Glomerular endothelial cell (primary cell): ENCODE data around the gene CD2. TPM values are rescaled to one million over a fixed set of nuclear protein-coding genes. Genes with fewer than 3 reads are reported as not detected.

Experiments used
- DNase-seq: peaks from one replicate; pipeline ENCODE4 v3.0.0-alpha.2; 2011; ENCODE audit warnings: low read depth, low spot score; ENCODE audit errors: extremely low read depth
- total RNA-seq: library from RNA; depleted of rRNA; stranded (reverse); fragments of >200 nt; gene quantifications from 2 replicates; pipeline ENCODE4 v1.2.3, GENCODE V29; 2015

CD2 gene, protein sequence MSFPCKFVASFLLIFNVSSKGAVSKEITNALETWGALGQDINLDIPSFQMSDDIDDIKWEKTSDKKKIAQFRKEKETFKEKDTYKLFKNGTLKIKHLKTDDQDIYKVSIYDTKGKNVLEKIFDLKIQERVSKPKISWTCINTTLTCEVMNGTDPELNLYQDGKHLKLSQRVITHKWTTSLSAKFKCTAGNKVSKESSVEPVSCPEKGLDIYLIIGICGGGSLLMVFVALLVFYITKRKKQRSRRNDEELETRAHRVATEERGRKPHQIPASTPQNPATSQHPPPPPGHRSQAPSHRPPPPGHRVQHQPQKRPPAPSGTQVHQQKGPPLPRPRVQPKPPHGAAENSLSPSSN
- not detected in 2 replicates for total RNA-seq

DNA sequence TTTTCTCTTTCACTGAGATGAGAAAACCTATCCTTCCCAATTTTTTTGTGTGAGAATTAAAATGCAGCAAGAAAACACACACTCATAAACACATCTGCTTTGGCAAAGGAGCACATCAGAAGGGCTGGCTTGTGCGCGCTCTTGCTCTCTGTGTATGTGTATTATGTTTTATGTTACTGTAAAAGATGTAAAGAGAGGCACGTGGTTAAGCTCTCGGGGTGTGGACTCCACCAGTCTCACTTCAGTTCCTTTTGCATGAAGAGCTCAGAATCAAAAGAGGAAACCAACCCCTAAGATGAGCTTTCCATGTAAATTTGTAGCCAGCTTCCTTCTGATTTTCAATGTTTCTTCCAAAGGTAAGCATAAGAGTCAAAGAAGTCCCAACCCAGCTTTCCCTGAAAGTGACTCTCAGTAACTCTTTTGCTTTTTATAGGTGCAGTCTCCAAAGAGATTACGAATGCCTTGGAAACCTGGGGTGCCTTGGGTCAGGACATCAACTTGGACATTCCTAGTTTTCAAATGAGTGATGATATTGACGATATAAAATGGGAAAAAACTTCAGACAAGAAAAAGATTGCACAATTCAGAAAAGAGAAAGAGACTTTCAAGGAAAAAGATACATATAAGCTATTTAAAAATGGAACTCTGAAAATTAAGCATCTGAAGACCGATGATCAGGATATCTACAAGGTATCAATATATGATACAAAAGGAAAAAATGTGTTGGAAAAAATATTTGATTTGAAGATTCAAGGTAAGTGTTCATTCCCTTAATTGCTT is at the start of gene CD2:
Gene CD2, plus strand, starts transcription at position 233 of the 780 bp plus-strand sequence. Its CDS starts 63 bp downstream, at position 296.
- DNase-seq, result no peak

DNA sequence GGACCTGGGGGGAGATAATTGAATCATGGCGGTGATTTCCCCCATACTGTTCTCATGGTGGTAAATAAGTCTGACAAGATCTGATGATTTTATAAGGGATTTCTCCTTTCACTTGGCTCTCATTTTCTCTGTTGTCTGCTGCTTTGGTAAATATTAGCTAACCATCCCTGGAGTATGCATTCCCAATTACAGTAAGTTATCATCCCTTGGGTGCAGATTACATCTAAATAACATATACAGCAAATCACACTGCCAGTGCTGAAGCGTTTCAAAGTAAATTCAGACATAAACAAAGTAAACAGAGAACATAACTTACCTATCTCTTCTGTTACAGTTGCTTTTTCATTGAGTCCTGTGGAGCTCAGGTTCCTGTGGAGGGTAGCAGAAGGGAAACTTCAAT is 48.1 kb upstream of the CD2 start:
- DNase-seq, result no peak

DNA sequence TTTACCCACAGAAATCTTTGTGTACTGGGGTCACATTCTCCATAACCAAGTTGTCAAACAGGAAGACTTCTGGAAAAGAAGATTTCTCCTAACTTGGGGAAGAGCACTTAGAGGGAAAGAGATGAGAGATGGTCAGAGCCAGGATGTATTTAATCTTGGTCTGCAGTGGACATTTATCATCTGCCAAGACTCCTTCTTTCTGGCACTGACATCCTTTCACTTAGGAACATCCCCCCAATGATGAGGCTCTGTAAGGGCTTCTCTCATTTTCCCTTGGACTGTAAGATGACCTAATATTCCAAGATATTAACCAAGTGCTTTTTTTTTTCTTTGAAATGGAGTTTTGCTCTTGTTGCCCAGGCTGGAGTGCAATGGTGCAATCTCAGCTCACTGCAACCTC is 47.4 kb upstream of the CD2 start:
- no peak for DNase-seq

DNA sequence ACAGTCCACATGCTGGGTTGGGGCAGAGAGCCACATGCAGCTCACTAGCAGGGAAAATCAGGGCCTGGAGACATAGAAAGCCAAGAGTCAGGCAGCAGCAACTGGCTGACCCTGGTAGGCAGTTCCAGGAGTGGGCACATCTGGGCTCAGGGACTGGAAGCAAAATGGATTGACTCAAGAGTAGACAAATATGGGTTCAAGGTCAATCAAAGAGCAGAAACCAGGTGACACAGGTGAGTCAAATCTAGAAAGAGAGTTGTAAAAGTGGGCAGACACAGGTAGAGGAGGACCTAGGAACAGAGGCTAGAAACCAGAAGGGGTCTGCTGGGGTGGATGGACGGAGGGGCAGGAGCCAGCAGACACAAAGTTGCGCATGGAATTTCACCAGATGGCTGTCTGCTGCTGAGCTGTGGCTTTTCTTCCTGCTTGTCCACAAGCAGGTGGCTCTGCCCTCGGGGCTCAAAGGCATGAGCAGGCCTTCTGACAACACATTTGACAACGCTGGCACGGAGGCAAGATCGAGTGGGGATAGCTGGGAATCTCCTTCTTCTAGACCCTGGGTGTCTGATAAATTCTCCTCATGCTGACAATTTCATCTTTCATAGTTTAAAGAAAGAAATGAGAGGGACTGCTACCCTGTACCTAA is 45.9 kb upstream of the CD2 start:
- no peak for DNase-seq

DNA sequence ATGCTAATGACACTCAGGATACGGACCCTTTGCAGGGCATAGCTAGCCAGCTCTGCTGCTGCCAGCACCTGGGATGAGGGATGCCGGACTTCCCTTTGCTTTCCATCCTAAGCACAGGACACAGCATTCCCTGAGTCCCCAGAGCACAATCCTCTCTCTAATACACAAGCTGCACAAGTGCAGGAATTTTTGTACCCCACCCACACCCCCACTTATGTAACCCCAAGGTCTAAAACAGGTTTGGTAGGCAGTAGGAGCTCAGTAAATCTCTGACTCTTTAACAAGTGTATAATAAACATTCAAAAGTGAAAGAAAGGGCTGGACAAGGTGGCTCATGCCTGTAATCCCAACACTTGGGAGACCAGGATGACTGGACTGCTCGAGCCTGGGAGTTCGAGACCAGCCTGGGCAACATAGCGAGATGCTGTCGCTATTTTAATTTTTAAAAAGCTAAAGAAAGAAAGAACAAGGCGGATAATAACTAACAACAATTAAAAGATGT is 44.5 kb upstream of the CD2 start:
- DNase-seq, result no peak

DNA sequence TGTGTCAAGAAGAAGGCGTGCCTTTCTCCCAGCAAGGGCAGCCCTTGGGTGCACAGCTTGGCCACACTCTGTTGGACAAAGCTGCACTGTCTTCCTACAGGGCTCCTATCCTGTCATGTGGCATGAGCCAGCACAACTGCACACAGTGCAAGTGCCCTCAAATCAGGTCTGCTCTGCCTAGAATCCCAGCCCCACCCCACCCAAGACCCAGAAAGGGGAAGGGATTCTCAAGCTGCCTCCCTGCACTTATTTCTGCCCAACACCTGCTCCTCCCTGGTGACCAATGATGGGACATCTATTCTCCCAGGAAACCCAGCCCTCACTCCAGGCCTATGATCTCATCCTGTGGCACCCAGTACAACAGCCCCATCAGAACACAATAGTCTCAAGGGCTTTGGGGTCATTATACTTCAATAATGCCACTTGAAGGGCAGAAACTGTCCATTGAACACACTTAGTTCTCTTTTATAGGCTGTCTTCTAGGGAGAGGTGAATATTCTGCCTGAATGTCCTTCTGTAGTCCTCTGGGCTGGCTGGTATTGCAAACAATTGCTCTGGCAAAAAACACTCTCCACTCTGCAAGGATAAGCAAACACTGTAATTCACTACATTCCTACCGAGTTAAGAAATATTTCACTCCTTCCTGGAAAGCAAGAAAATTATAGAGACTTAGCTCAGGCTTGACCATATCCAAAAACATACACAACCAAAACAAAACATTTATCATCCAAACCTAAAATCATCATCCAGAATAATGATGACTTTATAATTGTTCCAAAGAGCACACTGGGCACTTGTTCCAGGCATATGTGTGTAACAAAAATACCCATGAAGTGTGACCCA is 43.6 kb upstream of the CD2 start:
- DNase-seq, result no peak

DNA sequence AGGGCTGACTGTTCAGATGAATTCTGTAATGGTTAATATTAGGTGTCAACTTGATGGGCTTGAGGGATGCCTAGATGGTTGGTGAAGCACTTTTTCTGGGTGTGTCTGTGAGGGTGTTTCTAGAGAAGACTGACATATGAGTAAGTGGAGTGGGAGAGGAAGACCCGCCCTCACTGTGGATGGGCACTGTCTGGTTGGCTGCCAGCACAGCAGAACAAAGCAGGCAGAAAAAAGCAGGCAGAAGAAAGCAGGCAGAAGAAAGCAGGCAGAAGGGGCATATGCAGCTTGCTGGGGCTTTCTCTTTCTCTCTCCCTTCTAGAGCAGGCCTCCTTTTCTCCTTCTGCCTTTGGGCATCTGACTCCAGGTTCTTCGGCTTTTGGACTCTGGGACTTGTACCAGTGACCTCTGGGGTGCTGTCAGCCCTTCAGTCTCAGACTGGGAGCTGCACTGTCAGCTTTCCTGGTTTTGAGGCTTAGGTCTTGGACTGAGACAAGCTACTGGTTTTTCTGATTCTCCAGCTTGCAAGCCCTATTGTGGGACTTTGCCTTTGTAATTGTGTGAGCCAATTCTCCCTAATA is 42.9 kb upstream of the CD2 start:
- no peak for DNase-seq

DNA sequence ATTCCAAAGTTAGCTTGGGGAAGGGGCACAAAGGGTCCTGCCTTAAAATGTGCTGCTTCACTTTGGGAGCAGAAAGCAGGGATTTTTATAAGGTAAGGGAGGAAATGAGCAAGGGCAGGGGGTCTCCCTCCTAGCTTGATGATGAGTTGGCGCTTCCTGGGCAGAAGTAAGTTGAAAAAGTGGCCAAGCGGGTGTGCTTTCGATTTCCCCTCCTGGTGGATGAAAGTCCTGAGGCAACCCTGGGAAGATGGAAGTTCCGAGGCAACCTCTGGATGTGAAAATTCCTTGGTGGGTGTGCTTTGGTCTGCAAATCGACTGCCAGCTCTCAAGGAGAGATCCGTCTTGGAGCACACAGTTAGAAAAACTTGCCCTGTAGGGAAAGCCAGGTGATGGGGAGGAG is 41.7 kb upstream of the CD2 start:
- no peak for DNase-seq

GRCh38 chr1:116713474-116713873 is 40.8 kb upstream of the CD2 start:
- no peak for DNase-seq

DNA sequence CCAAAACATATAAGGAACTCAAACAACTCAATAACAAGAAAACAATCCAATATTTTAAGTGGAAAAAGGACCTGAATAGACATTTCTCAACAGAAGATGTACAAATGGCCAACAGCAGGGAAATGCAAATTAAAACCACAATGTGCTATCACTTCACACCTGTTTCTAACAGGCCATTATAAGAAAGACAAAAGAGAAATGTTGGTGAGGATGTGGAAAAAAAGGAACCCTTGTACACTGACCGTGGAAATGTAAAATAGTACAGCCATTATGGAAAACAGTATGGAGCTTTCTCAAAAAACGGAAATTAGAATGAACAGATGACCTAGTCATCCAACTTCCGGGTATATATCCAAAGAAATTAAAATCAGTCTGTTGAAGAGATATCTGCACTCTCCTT is 37.8 kb upstream of the CD2 start:
- no peak for DNase-seq

- DNase-seq, result no peak
Measured at GRCh38 chr1:116717318-116717717, 36.9 kb upstream of the CD2 start.

- DNase-seq, result no peak
Measured at GRCh38 chr1:116720364-116721038, 33.7 kb upstream of the CD2 start.

GRCh38 chr1:116721039-116721405 is 33.2 kb upstream of the CD2 start:
- no peak for DNase-seq

- no peak for DNase-seq
Measured at GRCh38 chr1:116721451-116722007, 32.7 kb upstream of the CD2 start.

- DNase-seq, result no peak
Measured at GRCh38 chr1:116722016-116722838, 32.0 kb upstream of the CD2 start.

DNA sequence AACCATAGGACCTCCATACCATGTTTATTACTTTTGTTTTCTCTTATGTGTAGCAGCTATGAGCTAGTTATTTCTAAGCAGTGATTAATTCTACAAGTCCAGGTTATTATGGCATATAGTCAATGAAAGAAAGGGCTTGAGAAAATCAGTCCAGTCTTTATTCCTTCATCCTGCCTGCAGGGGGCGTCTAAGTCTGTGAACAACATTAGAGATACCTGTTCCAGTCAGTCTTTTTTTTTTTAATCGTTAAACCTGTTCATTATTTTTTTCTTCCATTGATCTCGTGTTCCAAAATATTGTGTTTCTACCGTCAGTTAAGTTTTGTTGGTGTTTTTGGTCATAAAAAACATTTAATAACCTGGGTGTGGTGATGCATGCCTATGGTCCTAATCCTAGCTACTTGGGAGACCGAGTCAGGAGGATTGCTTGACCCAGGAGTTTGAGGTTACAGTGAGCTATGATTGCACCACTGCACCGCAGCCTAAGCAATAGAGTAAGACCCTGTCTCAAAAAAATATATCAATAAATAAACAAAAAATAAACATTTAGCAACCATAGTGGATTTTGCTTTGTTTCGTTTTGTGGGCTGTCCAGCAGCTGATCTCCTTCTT is 29.4 kb upstream of the CD2 start:
- DNase-seq, result peak; percentile 27

GRCh38 chr1:116725798-116726197 is 28.4 kb upstream of the CD2 start:
- DNase-seq, result no peak
